Effector CD4-positive, alpha-beta T cell (primary cell): ENCODE data around the gene TGFBR2.
A peak's percentile ranks its signal among the peaks of the same experiment; 100 is the strongest.

Experiments used
- DNase-seq: peaks from one replicate; pipeline ENCODE4 v3.0.0-alpha.2; 2020

The TGFBR2 gene

GRCh38 chr3:30638685-30639412 lies 32.4 kb downstream of the TGFBR2 start:
- DNase-seq, result no peak

GRCh38 chr3:30639937-30640336 lies 33.5 kb downstream of the TGFBR2 start:
- no peak for DNase-seq

GRCh38 chr3:30640851-30641250 lies 34.5 kb downstream of the TGFBR2 start:
- no peak for DNase-seq

- DNase-seq, result no peak
These were observed 35.2 kb downstream of the TGFBR2 start for GRCh38 chr3:30641416-30642251.

GRCh38 chr3:30642849-30643361 lies 36.5 kb downstream of the TGFBR2 start:
- DNase-seq, result no peak

GRCh38 chr3:30643763-30644462 lies 37.5 kb downstream of the TGFBR2 start:
- DNase-seq, result peak; percentile 29

GRCh38 chr3:30644615-30645014 lies 38.2 kb downstream of the TGFBR2 start:
- DNase-seq, result peak; percentile 44

GRCh38 chr3:30645077-30645476 lies 38.7 kb downstream of the TGFBR2 start:
- DNase-seq, result no peak

GRCh38 chr3:30646181-30646876 lies 39.9 kb downstream of the TGFBR2 start:
- no peak for DNase-seq

- no peak for DNase-seq
These were observed 40.8 kb downstream of the TGFBR2 start for GRCh38 chr3:30646961-30647752.

GRCh38 chr3:30648670-30649357 lies 42.4 kb downstream of the TGFBR2 start:
- no peak for DNase-seq

GRCh38 chr3:30649572-30650318 lies 43.3 kb downstream of the TGFBR2 start:
- DNase-seq, result no peak

- DNase-seq, result no peak
These were observed 44.1 kb downstream of the TGFBR2 start for GRCh38 chr3:30650348-30650995.

- DNase-seq, result no peak
These were observed 47.9 kb downstream of the TGFBR2 start for GRCh38 chr3:30654269-30654668.

- DNase-seq, result peak; percentile 38
These were observed 48.9 kb downstream of the TGFBR2 start for GRCh38 chr3:30655187-30655812.

- DNase-seq, result no peak
These were observed 50.3 kb downstream of the TGFBR2 start for GRCh38 chr3:30656624-30657141.

GRCh38 chr3:30657914-30658313 lies 51.5 kb downstream of the TGFBR2 start:
- DNase-seq, result peak; percentile 41

- peak; percentile 30 for DNase-seq
These were observed 52.1 kb downstream of the TGFBR2 start for GRCh38 chr3:30658328-30659052.
